ENCODE data around the gene JHY. TPM values are rescaled to one million over a fixed set of nuclear protein-coding genes. Genes with fewer than 3 reads are reported as not detected.

JHY gene
- total RNA-seq, 1 experiment from 2014 or later = 0.79 TPM

- Mint-ChIP-seq H3K27me3 (ENCODE audit: low read depth) (peaks cover 16% of the 10 kb centered on the region), H3K4me1 (peaks cover 10% of the 10 kb centered on the region in 2 experiments), H3K4me3 (no peak overlapping the region), H3K27ac (no peak overlapping the region), H3K36me3 (ENCODE audit: insufficient read depth in 1 of 3, low read depth in 3 of 3) (no peaks in the 10 kb centered on the region), H3K9me3 (no peaks in the 10 kb centered on the region)
- H4K91ac ChIP-seq (ENCODE audit: insufficient read length, low read depth, low read length) = no peak overlapping the region
- H3K18ac ChIP-seq (ENCODE audit: insufficient read length, low read depth, low read length) = no peak overlapping the region
- H3K27ac ChIP-seq (ENCODE audit: insufficient read length, low read depth, low read length) = no peak overlapping the region
- H2BK15ac ChIP-seq (ENCODE audit: low read depth, low read length) = no peak overlapping the region
- no peak overlapping the region for H3K4ac ChIP-seq (ENCODE audit: low read depth, low read length)
- WGBS (ENCODE audit: extremely low coverage, insufficient read length, low lambda C conversion rate) = no CpG with 5 or more reads among the region's 4 CpGs
- H3K9me3 ChIP-seq (ENCODE audit: control insufficient read depth, low read depth, low read length) = no peaks in the 10 kb centered on the region
- H3K23ac ChIP-seq (ENCODE audit: insufficient read length, low read depth, low read length) = no peak overlapping the region
- H3K79me2 ChIP-seq (ENCODE audit: insufficient read depth, low read length) = no peaks in the 10 kb centered on the region
- no peaks in the 10 kb centered on the region for H3K79me1 ChIP-seq (ENCODE audit: insufficient read depth, low read depth, low read length, poor library complexity, severe bottlenecking)
- no peak overlapping the region for H2BK12ac ChIP-seq (ENCODE audit: insufficient read length, low read depth, low read length)
- H3K9ac ChIP-seq (ENCODE audit: extremely low read depth, insufficient read length, low read length) = no peak overlapping the region
- no peaks in the 10 kb centered on the region for H3K4me1 ChIP-seq (ENCODE audit: insufficient read depth, low read length)
- H2BK5ac ChIP-seq (ENCODE audit: insufficient read length, low read length) = no peak overlapping the region
- H2BK20ac ChIP-seq (ENCODE audit: low read depth, low read length, poor library complexity, severe bottlenecking) = no peak overlapping the region
- DNase-seq = no peak
- H3K56ac ChIP-seq (ENCODE audit: insufficient read length, low read depth, low read length) = no peak overlapping the region
- H3K27me3 ChIP-seq (ENCODE audit: insufficient read depth, low read length) = no peaks in the 10 kb centered on the region
- no peak overlapping the region for H4K5ac ChIP-seq (ENCODE audit: insufficient read length, low read depth, low read length)
- no peak overlapping the region for H2AK5ac ChIP-seq (ENCODE audit: insufficient read length, low read length)
- H2BK120ac ChIP-seq (ENCODE audit: low read depth, low read length, poor library complexity, severe bottlenecking) = no peak overlapping the region
- no peak for TF ChIP-seq CTCF (conservative IDR thresholded peaks at IDR 0.05)
- H3K14ac ChIP-seq (ENCODE audit: insufficient read depth, low read length) = no peak overlapping the region
- no peak overlapping the region for H2AFZ ChIP-seq (ENCODE audit: low read length)
- H3K4me2 ChIP-seq (ENCODE audit: insufficient read depth, insufficient read length, low read length) = no peak overlapping the region
- H4K8ac ChIP-seq (replicated peaks; ENCODE audit: insufficient read length, low read depth, low read length) = no peak overlapping the region
- no peak overlapping the region for H3T11ph ChIP-seq (ENCODE audit: low read length)
- H4K20me1 ChIP-seq (ENCODE audit: control insufficient read depth, insufficient read depth, insufficient read length) = no peaks in the 10 kb centered on the region
- no peaks in the 10 kb centered on the region for H3K23me2 ChIP-seq (ENCODE audit: insufficient read length, low read depth, low read length, poor library complexity, severe bottlenecking)
These were observed 71.9 kb downstream of the JHY start for GRCh38 chr11:122954455-122954854.
